GM12891 (cell line): ENCODE results near the gene GPR62.

Experiments
- DNase-seq: peaks from one replicate; pipeline ENCODE4 v3.0.0; 2011; ENCODE audit warnings: low spot score; ENCODE audit not compliant: insufficient read length
- FAIRE-seq: peaks from 2 replicates; lab custom pipeline; 2011; peaks lifted over from hg19 to GRCh38; lab: Jason Lieb, UNC
- PAX5 ChIP-seq: IDR thresholded peaks from 2 replicates; pipeline ENCODE4 v1.6.1; 2011; ENCODE audit warnings: low read length, moderate library complexity, mild to moderate bottlenecking; ENCODE audit not compliant: insufficient read depth, severe bottlenecking
- POLR2A ChIP-seq: IDR thresholded peaks from 2 replicates; pipeline ENCODE4 v1.6.1; 2011; ENCODE audit warnings: low read depth, low read length, control low read depth
- POLR2AphosphoS5 ChIP-seq: IDR thresholded peaks from 2 replicates; pipeline ENCODE4 v1.6.1; 2011; ENCODE audit warnings: low read depth, low read length, control low read depth
- POU2F2 ChIP-seq: IDR thresholded peaks from 2 replicates; pipeline ENCODE4 v1.6.1; 2011; ENCODE audit warnings: low read depth, mild to moderate bottlenecking, control low read depth, low read length, moderate library complexity
- SPI1 ChIP-seq: IDR thresholded peaks from 2 replicates; pipeline ENCODE4 v1.6.1; 2011; ENCODE audit warnings: low read depth, low read length, control low read depth
- TAF1 ChIP-seq: IDR thresholded peaks from 2 replicates; pipeline ENCODE4 v1.6.1; 2011; ENCODE audit warnings: low read depth, low read length, control low read depth

GPR62 gene

GRCh38 chr3:51963951-51964451, 8.8 kb downstream of the GPR62 start:
- TF ChIP-seq POU2F2, result no peak
- TF ChIP-seq POLR2A, result no peak
- no peak for TF ChIP-seq TAF1
- no peak for TF ChIP-seq SPI1
- TF ChIP-seq PAX5, result no peak
- no peak for TF ChIP-seq POLR2AphosphoS5
- DNase-seq (no peak), FAIRE-seq (no peak)

GRCh38 chr3:51964521-51964920, 9.3 kb downstream of the GPR62 start:
- FAIRE-seq (no peak), DNase-seq (no peak)
- no peak for TF ChIP-seq PAX5
- no peak for TF ChIP-seq SPI1
- TF ChIP-seq POLR2AphosphoS5, result no peak
- TF ChIP-seq POLR2A, result no peak
- TF ChIP-seq TAF1, result no peak
- no peak for TF ChIP-seq POU2F2

GRCh38 chr3:51966016-51966415, 10.8 kb downstream of the GPR62 start:
- DNase-seq, result no peak
- TF ChIP-seq POLR2AphosphoS5, result no peak
- TF ChIP-seq PAX5, result no peak
- no peak for FAIRE-seq

GRCh38 chr3:51966486-51966885, 11.3 kb downstream of the GPR62 start:
- no peak for TF ChIP-seq PAX5
- TF ChIP-seq POLR2AphosphoS5, result no peak
- TF ChIP-seq POLR2A, result no peak
- TF ChIP-seq TAF1, result no peak
- TF ChIP-seq SPI1, result no peak
- FAIRE-seq, result peak; percentile 48
- no peak for DNase-seq

GRCh38 chr3:51966922-51967383, 11.8 kb downstream of the GPR62 start:
- FAIRE-seq (peak; percentile 61), DNase-seq (no peak)

GRCh38 chr3:51967384-51968169, 12.4 kb downstream of the GPR62 start, which contains the start of gene PCBP4:
Gene PCBP4 (minus strand): TSS chr3:51967454. CDS start chr3:51961240, 6,214 bp downstream.
- DNase-seq (peak; percentile 62), FAIRE-seq (no peak)
- TF ChIP-seq POU2F2 (no peak), SPI1 (no peak), TAF1 (no peak), POLR2AphosphoS5 (no peak), POLR2A (no peak), PAX5 (no peak)

More at GRCh38 chr3:51966922-51967383, 11.8 kb downstream of the GPR62 start:
- no peak for TF ChIP-seq PAX5
- TF ChIP-seq POLR2AphosphoS5, result no peak
- TF ChIP-seq POLR2A, result no peak
- no peak for TF ChIP-seq SPI1

GRCh38 chr3:51968170-51968775, 13.1 kb downstream of the GPR62 start:
- DNase-seq (no peak), FAIRE-seq (peak; percentile 31)
- TF ChIP-seq SPI1 (no peak), POLR2A (no peak), POLR2AphosphoS5 (no peak), PAX5 (no peak), TAF1 (no peak), POU2F2 (no peak)

GRCh38 chr3:51968883-51969678, 13.9 kb downstream of the GPR62 start:
- FAIRE-seq (peak; percentile 80), DNase-seq (no peak)
- TF ChIP-seq POU2F2, result no peak
- TF ChIP-seq POLR2AphosphoS5, result no peak
- no peak for TF ChIP-seq POLR2A
- TF ChIP-seq TAF1, result no peak
- TF ChIP-seq SPI1, result no peak
- TF ChIP-seq PAX5, result no peak

- TF ChIP-seq POLR2A (no peak), POLR2AphosphoS5 (no peak), PAX5 (no peak), TAF1 (no peak), SPI1 (no peak), POU2F2 (no peak)
- FAIRE-seq (no peak), DNase-seq (no peak)
These were observed 14.7 kb downstream of the GPR62 start for GRCh38 chr3:51969841-51970240.
